C4-2B (cell line): ENCODE measurements around the gene SAMMSON.

Experiments used
- ZFX ChIP-seq: fragments of 450-650 bp; IDR thresholded peaks from 2 replicates; pipeline ENCODE4 v1.6.1; 2017
- TF ChIP-seq, protein P1 (sequence below): fragments of 450-650 bp; conservative IDR thresholded peaks from 2 replicates; pipeline ENCODE4 v1.5.1; 2017; ENCODE audit warnings: mild to moderate bottlenecking

DNA sequence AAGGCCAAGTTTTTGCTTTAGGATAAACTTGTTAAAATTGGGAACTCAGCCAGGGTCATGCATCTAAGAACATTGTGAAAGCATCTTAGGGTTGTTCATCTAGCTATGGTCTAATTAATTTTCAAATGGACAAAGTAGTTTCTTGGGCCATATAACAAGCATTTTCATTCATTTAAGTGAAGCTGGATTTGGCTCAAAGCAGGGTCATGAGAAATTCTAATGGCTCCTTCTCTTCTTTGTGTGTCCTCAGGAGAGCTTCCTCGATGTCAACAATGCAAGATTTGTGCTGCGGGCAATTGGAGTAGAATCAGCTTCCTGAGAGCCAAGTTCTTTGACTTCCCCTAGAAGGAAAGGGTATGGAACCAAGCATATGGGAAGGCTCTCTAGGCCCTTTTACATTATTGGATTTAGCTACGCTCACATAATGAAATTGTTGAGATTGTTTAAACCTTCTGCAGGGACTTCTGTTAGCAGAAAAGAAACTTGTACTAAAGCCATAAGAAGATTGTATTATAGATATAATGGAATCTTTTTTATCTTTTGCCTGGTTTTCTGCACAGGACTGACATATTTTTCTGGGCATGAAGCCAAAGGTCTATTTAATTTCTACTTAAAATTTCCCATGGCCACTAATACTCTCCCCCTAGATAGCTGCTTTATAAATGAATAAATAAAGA is 1.8 kb upstream of the SAMMSON start:
- TF ChIP-seq, protein P1, sequence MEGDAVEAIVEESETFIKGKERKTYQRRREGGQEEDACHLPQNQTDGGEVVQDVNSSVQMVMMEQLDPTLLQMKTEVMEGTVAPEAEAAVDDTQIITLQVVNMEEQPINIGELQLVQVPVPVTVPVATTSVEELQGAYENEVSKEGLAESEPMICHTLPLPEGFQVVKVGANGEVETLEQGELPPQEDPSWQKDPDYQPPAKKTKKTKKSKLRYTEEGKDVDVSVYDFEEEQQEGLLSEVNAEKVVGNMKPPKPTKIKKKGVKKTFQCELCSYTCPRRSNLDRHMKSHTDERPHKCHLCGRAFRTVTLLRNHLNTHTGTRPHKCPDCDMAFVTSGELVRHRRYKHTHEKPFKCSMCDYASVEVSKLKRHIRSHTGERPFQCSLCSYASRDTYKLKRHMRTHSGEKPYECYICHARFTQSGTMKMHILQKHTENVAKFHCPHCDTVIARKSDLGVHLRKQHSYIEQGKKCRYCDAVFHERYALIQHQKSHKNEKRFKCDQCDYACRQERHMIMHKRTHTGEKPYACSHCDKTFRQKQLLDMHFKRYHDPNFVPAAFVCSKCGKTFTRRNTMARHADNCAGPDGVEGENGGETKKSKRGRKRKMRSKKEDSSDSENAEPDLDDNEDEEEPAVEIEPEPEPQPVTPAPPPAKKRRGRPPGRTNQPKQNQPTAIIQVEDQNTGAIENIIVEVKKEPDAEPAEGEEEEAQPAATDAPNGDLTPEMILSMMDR = no peak
- no peak for TF ChIP-seq ZFX
